Epithelial cell of esophagus (primary cell): ENCODE results near the gene NLRC5.

ENCODE experiments used
- DNase-seq: peaks from one replicate; pipeline ENCODE4 v3.0.0; 2010; ENCODE audit warnings: low read depth
- H3K4me3 ChIP-seq: 2 replicates; pipeline ENCODE4 v1.5.1; 2011; ENCODE audit warnings: mild to moderate bottlenecking, low read length, control low read depth
- CTCF ChIP-seq: IDR thresholded peaks from 2 replicates; pipeline ENCODE4 v1.5.1; 2011; ENCODE audit warnings: low read depth, mild to moderate bottlenecking, low read length, control low read depth, inconsistent platforms; ENCODE audit not compliant: insufficient read depth; ENCODE audit errors: missing control alignments

NLRC5 gene

GRCh38 chr16:57133031-57133430, 143.7 kb downstream of the NLRC5 start:
- H3K4me3 ChIP-seq = no peak overlapping the region
- DNase-seq = no peak
- no peak for TF ChIP-seq CTCF
